HG03354 (cell line): Measurements from ENCODE around the gene PLOD3.

Source experiments
- ATAC-seq: cut with Tn5 transposase; IDR thresholded peaks from one replicate; pipeline ENCODE4 v1.9.1; 2021; ENCODE audit warnings: mild to moderate bottlenecking; ENCODE audit not compliant: unreplicated experiment, poor library complexity, severe bottlenecking

The PLOD3 gene

GRCh38 chr7:101240226-101241014, 23.0 kb upstream of the PLOD3 start:
- no peak for ATAC-seq

- ATAC-seq, result no peak
Measured at GRCh38 chr7:101239951-101240220, 22.5 kb upstream of the PLOD3 start.

- ATAC-seq, result no peak
Measured at GRCh38 chr7:101239191-101239950, 22.0 kb upstream of the PLOD3 start.

- no peak for ATAC-seq
Measured at GRCh38 chr7:101238226-101239182, 21.1 kb upstream of the PLOD3 start.

- no peak for ATAC-seq
Measured at GRCh38 chr7:101237206-101238067, 20.1 kb upstream of the PLOD3 start, which contains the start of gene CLDN15. Gene CLDN15 (minus strand): TSS chr7:101237802. CDS start chr7:101237581, 221 bp downstream.

- ATAC-seq, result no peak
Measured at GRCh38 chr7:101236292-101236835, 19.0 kb upstream of the PLOD3 start.

GRCh38 chr7:101235522-101235921, 18.1 kb upstream of the PLOD3 start:
- no peak for ATAC-seq

- ATAC-seq, result no peak
Measured at GRCh38 chr7:101235050-101235449, 17.7 kb upstream of the PLOD3 start.

GRCh38 chr7:101234636-101235035, 17.3 kb upstream of the PLOD3 start:
- no peak for ATAC-seq

GRCh38 chr7:101233907-101234547, 16.6 kb upstream of the PLOD3 start:
- ATAC-seq, result no peak

- ATAC-seq, result no peak
Measured at GRCh38 chr7:101232141-101232850, 14.9 kb upstream of the PLOD3 start.

GRCh38 chr7:101231644-101232043, 14.3 kb upstream of the PLOD3 start:
- ATAC-seq, result no peak

GRCh38 chr7:101226721-101227120, 9.3 kb upstream of the PLOD3 start:
- no peak for ATAC-seq

- no peak for ATAC-seq
Measured at GRCh38 chr7:101225650-101226049, 8.3 kb upstream of the PLOD3 start.

- no peak for ATAC-seq
Measured at GRCh38 chr7:101223528-101223927, 6.1 kb upstream of the PLOD3 start.

- no peak for ATAC-seq
Measured at GRCh38 chr7:101222275-101222830, 5.0 kb upstream of the PLOD3 start.

- ATAC-seq, result no peak
Measured at GRCh38 chr7:101220295-101220694, 2.9 kb upstream of the PLOD3 start.
